Limb (tissue), 2 donors: ENCODE results near the gene GALK1.

Experiments
- DNase-seq, 2 donors: peaks; one replicate each; pipeline ENCODE4 v3.0.0-alpha.2; 2016; ENCODE audit errors: extremely low spot score in 2 of 2

Gene GALK1

DNA sequence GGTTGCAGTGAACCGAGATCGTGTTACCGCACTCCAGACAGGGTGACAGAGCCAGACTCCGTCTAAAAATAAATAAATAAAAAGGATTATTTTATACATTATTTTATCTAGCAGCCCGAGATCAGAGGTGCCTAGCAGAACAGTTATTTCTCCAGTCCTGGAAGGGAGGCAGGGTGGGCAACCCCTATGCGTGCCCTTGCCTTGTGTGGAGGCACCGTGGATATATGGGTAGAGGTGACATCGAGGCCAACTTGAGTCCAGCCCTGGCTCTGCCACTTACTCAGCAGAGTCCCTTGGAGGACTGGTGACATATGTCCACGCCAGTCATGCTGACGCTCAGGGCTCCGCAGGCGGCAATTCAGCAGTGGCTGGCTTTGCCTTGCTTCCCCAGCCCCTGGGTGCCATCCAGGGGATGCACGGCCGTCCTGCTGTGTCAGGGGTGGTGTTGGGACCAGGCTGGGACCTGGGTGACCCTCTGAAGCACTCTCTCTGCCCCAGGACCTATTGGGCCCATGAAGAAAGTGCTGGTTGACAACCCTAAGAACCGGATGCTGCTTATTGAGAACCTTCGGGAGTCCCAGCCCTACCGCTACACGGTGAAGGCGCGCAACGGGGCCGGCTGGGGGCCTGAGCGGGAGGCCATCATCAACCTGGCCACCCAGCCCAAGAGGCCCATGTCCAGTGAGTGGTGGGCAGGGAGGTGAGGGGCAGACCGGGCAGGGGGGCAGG is 13.2 kb downstream of the GALK1 start:
- DNase-seq, result no peak

DNA sequence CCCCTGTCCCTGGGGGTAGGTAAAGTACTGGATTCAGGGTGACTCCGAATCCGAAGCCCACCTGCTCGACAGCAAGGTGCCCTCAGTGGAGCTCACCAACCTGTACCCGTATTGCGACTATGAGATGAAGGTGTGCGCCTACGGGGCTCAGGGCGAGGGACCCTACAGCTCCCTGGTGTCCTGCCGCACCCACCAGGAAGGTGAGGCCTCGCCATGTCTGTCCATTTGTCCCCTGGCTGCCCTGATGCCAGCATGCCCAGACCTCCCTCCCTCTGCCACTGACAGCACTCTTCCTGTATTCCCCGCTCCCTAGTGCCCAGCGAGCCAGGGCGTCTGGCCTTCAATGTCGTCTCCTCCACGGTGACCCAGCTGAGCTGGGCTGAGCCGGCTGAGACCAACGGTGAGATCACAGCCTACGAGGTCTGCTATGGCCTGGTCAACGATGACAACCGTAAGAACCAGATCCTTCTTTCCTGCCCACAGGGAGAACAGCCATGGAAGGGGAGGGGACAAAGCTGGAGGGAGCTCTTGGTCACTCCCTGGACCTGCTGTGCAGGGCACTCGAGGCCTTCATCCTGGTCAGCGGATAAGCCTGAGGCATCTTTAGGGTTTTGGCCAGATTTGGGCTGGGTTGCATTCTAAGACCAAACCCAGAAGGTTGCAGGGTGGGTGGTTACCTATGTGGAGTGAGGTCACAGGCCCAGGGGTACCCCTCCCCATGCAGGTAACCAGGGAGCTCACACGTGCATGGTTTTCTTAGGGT is 14.2 kb downstream of the GALK1 start:
- DNase-seq, result no peak

DNA sequence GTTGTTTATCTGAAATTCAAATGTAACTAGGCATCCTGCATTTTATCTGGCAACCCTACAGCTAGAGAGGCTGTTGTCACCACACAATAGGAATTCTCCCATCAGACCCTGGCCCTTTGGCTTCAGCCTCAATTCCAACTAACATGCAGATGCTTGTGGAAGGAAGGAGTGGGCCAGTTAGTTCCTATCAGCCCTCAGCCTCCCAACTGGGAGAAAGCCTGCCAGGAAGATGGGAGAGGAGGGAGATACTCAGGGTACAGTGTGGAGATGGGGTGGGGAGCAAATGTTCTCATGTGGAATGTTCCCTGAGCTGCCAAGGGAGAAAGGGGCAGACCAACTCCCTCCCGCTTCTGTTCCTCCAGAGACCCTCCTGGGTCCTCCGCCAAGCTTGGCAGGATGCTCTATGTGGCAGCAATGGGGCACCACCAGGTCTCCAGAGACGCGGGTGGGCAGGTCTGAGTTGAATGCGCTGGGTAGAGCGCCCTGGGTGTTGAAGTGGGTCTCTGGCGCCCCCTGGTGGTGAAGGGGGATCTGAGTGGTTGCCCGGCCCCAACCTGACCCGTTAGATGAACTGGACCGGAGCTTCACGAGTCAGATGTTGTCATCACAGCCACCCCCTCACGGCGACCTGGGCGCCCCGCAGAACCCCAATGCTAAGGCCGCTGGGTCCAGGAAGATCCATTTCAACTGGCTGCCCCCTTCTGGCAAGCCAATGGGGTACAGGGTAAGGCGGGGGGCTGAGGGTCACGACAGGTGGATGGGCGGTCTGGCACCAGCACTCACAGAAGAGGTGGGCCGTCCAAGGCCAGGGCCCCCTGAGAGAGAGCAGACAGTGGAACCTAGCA is 15.2 kb downstream of the GALK1 start:
- DNase-seq, result peak in 1 of 2 donors; percentile 88

DNA sequence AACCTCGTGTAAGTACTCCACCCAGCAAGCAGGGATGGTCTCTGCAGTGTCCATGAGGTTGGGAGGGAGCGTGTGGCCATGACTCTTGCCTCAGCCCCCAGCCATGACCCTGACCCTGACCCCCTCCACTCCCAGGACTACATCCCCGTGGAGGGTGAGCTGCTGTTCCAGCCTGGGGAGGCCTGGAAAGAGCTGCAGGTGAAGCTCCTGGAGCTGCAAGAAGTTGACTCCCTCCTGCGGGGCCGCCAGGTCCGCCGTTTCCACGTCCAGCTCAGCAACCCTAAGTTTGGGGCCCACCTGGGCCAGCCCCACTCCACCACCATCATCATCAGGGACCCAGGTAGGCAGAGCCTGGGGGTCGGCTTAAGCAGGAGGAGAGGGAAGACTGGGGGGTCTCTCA is 16.3 kb downstream of the GALK1 start:
- no peak for DNase-seq

DNA sequence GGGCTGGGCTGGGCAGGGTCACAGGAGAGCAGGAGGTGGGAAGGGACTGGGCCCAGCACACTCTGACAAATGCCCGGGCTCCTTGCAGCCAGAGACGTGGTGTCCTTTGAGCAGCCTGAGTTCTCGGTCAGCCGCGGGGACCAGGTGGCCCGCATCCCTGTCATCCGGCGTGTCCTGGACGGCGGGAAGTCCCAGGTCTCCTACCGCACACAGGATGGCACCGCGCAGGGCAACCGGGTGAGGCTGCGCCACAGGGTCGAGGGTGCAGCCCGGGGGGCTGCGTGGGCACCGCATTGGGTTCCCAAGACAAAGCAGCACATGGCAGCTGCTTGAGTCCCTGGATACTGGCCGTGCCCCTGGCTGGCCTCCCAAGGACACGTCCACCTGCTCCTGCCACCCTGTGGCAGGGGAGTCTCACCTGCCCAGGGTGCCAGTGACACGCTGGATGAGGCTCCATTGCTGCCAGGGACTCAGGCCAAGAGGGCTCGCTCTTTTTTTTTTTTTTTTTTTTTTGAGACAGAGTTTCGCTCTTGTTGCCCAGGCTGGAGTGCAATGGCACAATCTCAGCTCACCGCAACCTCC is 21.3 kb downstream of the GALK1 start:
- DNase-seq, result no peak

DNA sequence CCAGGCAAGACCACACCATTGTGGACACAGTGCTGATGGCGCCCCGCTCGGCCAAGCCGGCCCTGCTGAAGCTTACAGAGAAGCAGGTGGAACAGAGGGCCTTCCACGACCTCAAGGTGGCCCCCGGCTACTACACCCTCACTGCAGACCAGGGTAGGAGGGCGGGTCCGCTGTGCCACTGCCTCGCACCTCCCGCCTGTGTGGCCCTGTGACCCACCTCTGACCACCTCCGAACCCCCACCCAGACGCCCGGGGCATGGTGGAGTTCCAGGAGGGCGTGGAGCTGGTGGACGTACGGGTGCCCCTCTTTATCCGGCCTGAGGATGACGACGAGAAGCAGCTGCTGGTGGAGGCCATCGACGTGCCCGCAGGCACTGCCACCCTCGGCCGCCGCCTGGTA is 22.7 kb downstream of the GALK1 start:
- DNase-seq, result no peak

DNA sequence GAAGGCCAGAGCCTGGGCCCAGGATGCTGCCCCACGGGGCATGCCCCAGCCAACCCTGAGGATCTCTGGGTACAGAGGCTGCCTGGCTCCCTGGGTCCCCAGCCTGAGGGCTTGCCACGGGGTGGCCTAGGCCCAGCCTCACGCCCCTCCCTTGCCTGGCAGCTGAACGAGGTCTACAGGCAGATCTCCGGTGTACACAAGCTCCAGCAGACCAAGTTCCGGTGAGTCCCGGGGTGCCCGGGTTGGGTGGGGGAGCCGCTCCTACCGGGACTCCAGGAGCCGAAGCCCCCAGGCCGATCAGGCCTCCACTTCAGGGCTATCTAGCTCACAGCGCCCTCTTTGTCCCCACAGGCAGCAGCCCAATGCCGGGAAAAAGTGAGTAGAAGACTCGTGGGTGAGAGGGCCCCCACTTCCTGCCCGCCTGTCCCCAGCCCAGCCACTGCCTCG is 24.3 kb downstream of the GALK1 start:
- no peak for DNase-seq

DNA sequence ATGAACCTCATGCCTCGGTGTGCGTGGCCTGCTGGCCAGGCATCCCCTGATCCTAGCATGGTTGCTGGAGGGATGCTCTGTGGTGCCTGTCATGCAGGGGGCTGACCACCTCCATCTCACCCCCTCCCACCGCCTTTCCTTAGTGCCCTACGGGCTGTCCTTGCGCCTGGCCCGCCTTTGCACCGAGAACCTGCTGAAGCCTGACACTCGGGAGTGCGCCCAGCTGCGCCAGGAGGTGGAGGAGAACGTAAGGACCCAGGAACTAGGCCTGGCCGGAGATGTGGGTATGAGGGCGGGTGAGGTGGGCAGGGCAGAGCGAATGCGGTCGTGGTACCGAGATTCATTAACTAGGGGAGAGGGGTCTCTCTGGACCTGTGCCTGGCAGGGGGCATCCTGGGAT is 24.8 kb downstream of the GALK1 start:
- DNase-seq, result no peak

DNA sequence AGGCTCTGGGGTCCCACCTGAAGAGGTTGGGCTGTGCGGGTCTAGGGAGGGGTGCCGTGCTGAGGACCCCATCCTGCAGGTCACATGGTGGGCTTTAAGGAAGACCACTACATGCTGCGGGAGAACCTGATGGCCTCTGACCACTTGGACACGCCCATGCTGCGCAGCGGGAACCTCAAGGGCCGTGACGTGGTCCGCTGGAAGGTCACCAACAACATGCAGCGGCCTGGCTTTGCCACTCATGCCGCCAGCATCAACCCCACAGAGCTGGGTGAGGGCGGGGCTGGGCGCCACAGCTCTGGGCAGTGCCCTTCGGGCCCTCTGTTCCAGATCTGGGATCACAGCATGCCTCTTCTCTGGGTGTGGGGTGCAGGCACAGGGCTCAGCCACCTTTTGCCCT is 25.2 kb downstream of the GALK1 start:
- no peak for DNase-seq

DNA sequence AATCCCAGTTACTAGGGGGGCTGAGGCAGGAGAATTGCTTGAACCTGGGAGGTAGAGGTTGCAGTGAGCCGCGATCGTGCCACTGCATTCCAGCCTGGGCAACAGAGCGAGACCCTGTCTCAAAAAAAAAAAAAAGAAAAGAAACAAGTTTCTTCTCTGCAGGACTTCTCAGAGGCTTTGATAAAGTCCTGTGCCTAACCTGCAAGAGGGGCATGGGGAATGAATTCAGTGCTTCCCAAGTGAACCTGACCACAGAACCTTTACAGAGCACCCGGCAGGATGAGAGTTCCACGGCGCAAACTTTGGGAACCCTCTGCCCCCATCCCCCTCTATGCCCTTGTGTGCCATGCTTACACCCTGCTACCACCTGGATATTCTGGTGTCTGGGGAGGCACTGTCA is 25.8 kb downstream of the GALK1 start:
- no peak for DNase-seq

DNA sequence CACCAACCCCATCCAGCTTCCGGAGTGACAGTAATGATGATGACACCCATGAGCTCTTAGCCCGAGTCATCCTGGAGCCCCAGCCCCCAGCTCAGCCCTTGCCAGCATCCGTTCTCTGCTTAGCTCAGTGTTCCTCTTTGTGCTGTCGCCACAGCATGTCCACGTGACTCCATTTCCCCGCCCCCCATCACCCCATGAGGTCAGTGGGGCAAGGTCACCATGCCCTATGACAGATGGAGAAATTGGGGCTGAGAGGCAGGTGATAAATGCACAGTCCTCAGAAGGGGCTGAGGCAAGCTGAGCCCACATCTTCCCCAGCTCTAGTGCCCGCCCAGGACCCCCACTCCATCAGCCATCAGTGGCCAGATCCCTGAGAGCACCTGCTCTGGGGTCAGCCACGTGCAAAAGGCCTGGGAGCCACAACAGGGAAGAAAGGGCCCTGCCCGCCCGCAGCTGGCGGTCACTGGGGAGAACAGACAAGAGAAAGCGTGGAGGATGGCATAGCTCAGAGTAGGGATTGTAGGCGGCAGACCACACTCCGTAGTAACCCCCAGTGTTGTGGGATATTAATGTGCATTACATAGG is 26.7 kb downstream of the GALK1 start:
- DNase-seq, result no peak

DNA sequence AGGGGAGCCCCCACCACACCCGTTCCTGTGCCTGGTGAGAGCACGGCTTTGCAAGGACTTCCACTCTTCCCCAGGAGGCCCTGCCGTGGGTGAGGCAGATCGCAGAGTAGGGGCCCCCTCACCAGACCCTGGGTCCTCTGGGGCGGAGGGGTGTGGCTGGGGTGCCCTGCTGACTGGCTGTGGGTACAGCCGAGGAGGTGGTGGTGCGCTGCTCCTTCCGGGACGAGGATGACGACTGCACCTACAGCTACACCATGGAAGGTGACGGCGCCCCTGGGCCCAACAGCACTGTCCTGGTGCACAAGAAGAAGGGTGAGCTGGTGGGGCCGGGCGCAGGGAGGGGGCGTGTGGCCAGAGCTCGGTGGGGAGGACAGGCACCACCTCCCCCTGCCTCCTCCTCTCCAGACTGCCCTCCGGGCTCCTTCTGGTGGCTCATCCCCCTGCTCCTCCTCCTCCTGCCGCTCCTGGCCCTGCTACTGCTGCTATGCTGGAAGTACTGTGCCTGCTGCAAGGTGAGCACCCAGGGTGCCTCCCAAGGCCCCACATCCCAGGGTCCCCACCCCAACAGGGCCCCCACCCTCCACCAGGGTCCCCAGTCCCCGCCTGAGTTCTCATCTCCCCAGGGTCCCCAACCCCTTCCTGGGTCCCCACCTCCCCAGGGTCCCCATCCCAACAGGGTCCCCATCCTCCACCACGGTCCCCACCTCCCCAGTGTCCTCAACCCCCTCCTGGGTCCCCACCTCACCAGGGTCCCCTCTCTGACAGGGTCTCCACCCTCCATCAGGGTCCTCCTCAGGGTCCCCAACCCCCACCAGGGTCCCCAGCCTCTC is 27.6 kb downstream of the GALK1 start:
- no peak for DNase-seq

DNA sequence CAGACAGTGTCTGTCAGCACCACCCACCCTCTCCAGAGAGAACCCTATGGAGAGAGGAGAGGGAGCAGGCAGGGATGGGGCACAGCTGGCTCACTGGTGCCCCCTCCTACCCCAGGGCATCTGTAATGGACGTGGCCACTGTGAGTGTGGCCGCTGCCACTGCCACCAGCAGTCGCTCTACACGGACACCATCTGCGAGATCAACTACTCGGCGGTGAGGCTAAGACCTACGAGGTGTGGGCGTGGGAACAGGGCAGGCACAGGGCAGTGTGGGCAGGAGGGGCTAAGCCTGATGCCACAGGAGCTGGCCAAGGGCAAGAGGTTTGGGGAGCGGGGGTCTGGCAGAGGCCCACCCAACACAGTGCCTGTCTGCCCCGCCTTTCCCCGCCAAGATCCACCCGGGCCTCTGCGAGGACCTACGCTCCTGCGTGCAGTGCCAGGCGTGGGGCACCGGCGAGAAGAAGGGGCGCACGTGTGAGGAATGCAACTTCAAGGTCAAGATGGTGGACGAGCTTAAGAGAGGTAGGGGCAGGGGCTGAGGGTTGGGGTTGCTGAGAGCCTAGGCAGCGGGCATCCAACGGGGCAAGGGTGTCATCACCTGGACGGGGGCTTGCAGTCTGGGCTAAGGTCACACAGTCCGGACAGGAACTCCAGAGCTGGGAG is 28.7 kb downstream of the GALK1 start:
- DNase-seq, result no peak

DNA sequence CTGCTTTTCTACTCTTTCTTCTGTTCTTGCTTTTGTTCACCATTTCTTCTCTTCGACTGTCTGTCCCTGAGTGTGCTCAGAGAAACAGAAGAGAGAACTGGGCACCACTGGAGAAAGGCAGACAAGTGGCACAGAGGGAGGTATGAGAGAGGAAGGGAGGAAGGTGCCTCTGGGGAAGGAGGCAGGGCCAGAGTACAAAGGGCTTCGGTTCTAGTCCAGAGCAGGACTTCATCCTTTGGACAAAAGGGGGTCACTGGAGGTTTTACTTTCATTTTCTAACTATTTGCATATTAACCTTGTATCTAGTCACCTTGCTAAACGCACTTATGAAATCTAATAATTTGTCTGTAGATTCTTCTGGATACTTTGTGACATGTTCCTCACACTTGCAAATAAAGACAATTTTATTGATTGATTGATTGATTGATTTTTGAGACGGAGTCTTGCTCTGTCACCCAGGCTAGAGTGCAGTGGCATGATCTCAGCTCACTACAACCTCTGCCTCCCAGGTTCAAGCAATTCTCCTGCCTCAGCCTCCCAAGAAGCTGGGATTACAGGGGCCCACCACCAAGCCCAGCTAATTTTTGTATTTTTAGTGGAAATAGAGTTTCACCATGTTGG is 30.2 kb downstream of the GALK1 start:
- DNase-seq, result no peak

DNA sequence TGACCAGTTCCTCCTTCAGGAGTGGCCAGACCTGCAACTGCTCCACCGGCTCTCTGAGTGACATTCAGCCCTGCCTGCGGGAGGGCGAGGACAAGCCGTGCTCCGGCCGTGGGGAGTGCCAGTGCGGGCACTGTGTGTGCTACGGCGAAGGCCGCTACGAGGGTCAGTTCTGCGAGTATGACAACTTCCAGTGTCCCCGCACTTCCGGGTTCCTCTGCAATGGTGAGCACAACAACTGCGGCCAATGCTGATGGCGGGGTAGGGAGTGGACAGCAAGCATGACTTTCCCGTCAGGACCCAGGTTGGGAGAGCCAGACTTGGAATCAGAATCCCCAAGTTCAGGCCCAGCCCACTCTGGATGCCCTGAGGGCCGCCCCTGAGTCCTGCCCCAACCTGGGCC is 31.5 kb downstream of the GALK1 start:
- DNase-seq, result no peak

DNA sequence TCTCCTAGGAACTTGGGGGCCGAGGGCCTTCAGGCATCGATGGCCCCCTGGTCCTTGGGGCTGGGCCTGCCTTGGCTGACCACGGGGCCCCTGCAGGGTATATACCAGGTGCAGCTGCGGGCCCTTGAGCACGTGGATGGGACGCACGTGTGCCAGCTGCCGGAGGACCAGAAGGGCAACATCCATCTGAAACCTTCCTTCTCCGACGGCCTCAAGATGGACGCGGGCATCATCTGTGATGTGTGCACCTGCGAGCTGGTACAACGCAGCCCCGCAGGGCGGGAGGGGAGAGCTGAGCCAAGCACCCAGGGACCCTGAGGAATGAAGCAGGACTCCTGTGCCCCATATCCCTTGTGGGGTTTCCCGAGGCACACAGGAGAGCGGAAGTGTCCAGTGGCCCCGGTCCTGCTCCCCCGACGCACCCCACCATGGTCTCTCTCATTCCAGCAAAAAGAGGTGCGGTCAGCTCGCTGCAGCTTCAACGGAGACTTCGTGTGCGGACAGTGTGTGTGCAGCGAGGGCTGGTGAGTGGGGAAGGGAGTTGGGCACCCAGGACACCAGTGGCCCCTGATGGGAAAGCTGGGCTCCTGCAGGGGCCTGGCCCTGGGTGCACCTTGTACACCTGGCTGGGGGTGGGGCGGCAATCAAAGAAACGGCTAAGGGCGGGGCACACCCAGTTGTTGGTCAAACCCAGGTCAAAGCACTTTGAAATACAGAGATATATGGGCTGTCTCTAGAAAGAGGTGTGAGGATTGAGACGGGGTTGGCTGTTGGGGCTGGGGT is 33.1 kb downstream of the GALK1 start:
- no peak for DNase-seq

DNA sequence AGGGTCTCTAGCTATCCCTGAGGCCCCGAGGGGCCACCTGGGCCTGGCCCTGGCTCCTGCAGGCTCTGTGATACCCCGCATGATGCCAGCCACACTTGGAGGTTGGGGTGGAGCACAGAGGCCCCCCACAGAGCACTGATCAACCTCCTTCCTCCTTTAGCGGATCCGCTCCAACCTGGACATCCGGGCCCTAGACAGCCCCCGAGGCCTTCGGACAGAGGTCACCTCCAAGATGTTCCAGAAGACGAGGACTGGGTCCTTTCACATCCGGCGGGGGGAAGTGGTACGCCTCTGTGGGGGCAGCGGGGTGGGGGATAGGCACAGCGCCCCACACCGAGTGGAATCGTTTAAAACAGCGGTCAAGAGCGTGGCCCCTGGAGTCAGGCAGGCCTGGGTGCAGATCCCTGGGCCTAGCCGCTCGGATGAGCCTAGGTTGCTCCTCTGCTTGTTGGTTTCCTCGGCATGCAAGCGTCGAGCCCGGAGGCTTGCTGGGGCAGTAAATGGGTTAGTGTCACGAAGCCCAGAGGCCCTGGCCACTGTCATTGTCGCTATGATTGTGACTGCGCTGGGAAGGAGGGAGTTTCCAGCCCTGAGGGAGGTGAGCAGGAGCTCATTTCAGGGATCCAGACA is 33.8 kb downstream of the GALK1 start:
- no peak for DNase-seq

DNA sequence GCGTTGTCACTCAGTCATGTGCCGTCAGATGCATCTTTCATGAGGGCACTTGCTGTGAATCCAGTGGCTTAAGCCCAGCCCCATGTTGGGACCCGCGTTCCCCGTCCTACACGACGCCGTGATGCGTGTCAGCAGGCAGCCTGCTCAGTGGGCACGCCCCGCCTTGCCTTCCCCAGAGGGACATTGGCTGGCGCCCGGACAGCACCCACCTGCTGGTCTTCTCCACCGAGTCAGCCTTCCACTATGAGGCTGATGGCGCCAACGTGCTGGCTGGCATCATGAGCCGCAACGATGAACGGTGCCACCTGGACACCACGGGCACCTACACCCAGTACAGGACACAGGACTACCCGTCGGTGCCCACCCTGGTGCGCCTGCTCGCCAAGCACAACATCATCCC is 34.9 kb downstream of the GALK1 start:
- no peak for DNase-seq
